AG04449 (cell line): ENCODE measurements around the gene KCNJ6.
"Not testable (repeated sequence)": the region's sequence is repeated elsewhere in the genome, so short reads cannot be mapped to it uniquely, and the experiment has no call there.

Experiments
- CTCF ChIA-PET: fragments of 350-600 bp; formaldehyde crosslinking; extraction: SDS; loops from one replicate; lab custom pipeline; 2021; ENCODE audit warnings: antibody characterized with exemption; lab: Yijun Ruan, JAX
- POLR2A ChIA-PET: fragments of 400-600, 350-600 bp; formaldehyde crosslinking; extraction: SDS; loops from one replicate; lab custom pipeline; 2020; ENCODE audit warnings: antibody characterized with exemption, inconsistent platforms; lab: Yijun Ruan, JAX
- DNase-seq: peaks from one replicate; pipeline ENCODE4 v3.0.0-alpha.2; 2010; ENCODE audit warnings: low read depth, low spot score
- H3K4me3 ChIP-seq: 2 replicates; pipeline ENCODE4 v1.5.1; 2011; ENCODE audit warnings: low read depth, mild to moderate bottlenecking, control low read depth, low read length
- CTCF ChIP-seq: IDR thresholded peaks from one replicate; pipeline ENCODE4 v1.5.1; 2011; ENCODE audit warnings: mild to moderate bottlenecking, moderate library complexity, low read length, control low read depth, inconsistent platforms; ENCODE audit not compliant: insufficient read depth; ENCODE audit errors: missing control alignments

The KCNJ6 gene

GRCh38 chr21:37737996-37738395 is 178.3 kb downstream of the KCNJ6 start:
- POLR2A ChIA-PET: no interaction called here
- CTCF ChIA-PET: no interaction called here
- TF ChIP-seq CTCF: no peak
- no peak for DNase-seq
- H3K4me3 ChIP-seq: no peak overlapping the region

GRCh38 chr21:37737507-37737906 is 178.8 kb downstream of the KCNJ6 start:
- TF ChIP-seq CTCF: no peak
- no peak overlapping the region for H3K4me3 ChIP-seq
- POLR2A ChIA-PET: no interaction called here
- CTCF ChIA-PET: no interaction called here
- no peak for DNase-seq

- ChIA-PET CTCF (interaction anchor here (1.2 to 3.9 kb wide), 2 partner anchors 22 to 34 kb away, joined by 3 to 13 read pairs; no protein-coding TSS in a partner anchor), POLR2A (no interaction called here)
- no peak overlapping the region for H3K4me3 ChIP-seq
- no peak for TF ChIP-seq CTCF
- DNase-seq: no peak
These were observed 181.4 kb downstream of the KCNJ6 start for GRCh38 chr21:37734846-37735245.

- DNase-seq: no peak
- TF ChIP-seq CTCF: no peak
- CTCF ChIA-PET: interaction anchor here (1.0 kb wide), 1 partner anchor 21 kb away, joined by 3 read pairs; no protein-coding TSS in a partner anchor
- H3K4me3 ChIP-seq: no peak overlapping the region
- POLR2A ChIA-PET: no interaction called here
These were observed 183.3 kb downstream of the KCNJ6 start for GRCh38 chr21:37732927-37733326.

GRCh38 chr21:37724201-37724600 is 192.1 kb downstream of the KCNJ6 start:
- CTCF ChIA-PET: no interaction called here
- no peak for TF ChIP-seq CTCF
- H3K4me3 ChIP-seq: no peak overlapping the region
- POLR2A ChIA-PET: no interaction called here
- DNase-seq: no peak

- ChIA-PET CTCF (interaction anchor here (1.2 to 2.0 kb wide), 2 partner anchors 17 to 409 kb away, joined by 5 to 6 read pairs; no protein-coding TSS in a partner anchor), POLR2A (no interaction called here)
- no peak overlapping the region for H3K4me3 ChIP-seq
- DNase-seq: no peak
- TF ChIP-seq CTCF: no peak
These were observed 198.7 kb downstream of the KCNJ6 start for GRCh38 chr21:37717534-37717933.

GRCh38 chr21:37712569-37712934 is 203.7 kb downstream of the KCNJ6 start:
- H3K4me3 ChIP-seq, DNase-seq, POLR2A ChIA-PET: not testable (repeated sequence)
- CTCF ChIA-PET: interaction anchor here (0.6 to 5.0 kb wide), 49 partner anchors 10 to 644 kb away, joined by 3 to 61 read pairs (median 6); partner anchors contain the start of gene KCNJ6
